OCI-LY3 (cell line): Measurements from ENCODE around the gene ST3GAL5.

Source experiments
- EZH2phosphoT487 ChIP-seq: fragments of 200-600 bp; shearing (Covaris generic); IDR thresholded peaks from 2 replicates; pipeline ENCODE4 v1.6.1; 2018; ENCODE audit warnings: antibody characterized with exemption, mixed run types, low read depth
- TF ChIP-seq, protein P1 (sequence below): fragments of 200-600, 300-600 bp; sonication (generic); IDR thresholded peaks from 2 replicates; pipeline ENCODE4 v1.5.1; 2014; ENCODE audit warnings: antibody characterized with exemption, low read length, low read depth

DNA sequence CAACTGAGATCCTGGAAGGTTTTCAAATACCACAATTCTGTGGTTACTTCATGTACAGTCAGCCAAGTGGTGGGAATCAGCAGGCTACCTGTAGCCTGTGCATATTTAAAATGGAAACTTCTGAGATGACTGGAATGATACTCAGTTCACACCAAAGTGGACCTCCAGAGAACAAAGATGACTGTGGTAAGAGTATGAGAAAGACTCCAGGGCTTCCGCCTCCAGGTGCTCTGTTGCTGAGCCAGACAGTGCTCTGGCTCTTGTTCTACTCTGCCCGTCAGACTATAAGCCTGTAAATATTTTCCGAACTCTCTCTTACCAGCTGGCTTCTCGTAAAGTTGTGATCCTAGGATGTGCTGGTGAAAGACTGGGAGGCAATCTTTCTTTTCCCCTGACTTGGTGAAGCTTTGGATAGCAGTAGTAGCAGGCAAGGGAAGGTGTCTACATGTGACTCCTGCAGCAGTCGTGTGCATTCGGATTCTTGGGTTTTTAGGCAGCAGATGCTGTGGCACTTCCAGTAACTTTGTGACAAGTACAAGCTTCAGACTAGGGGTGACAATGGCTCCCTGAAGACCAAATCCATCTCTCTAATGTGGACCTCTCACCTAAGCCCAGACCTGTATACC lies 23.1 kb downstream of the ST3GAL5 start:
- TF ChIP-seq, protein P1, sequence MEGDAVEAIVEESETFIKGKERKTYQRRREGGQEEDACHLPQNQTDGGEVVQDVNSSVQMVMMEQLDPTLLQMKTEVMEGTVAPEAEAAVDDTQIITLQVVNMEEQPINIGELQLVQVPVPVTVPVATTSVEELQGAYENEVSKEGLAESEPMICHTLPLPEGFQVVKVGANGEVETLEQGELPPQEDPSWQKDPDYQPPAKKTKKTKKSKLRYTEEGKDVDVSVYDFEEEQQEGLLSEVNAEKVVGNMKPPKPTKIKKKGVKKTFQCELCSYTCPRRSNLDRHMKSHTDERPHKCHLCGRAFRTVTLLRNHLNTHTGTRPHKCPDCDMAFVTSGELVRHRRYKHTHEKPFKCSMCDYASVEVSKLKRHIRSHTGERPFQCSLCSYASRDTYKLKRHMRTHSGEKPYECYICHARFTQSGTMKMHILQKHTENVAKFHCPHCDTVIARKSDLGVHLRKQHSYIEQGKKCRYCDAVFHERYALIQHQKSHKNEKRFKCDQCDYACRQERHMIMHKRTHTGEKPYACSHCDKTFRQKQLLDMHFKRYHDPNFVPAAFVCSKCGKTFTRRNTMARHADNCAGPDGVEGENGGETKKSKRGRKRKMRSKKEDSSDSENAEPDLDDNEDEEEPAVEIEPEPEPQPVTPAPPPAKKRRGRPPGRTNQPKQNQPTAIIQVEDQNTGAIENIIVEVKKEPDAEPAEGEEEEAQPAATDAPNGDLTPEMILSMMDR = no peak
- no peak for TF ChIP-seq EZH2phosphoT487
